Tibial nerve (tissue), 4 donors: ENCODE results near the gene MUSK. TPM values are rescaled to one million over a fixed set of nuclear protein-coding genes. Genes with fewer than 3 reads are reported as not detected.
A peak's percentile ranks its signal among the peaks of the same experiment; 100 is the strongest.

Source experiments
- DNase-seq, 2 donors: peaks; one replicate each; pipeline ENCODE4 v3.0.0-alpha.2; 2019; ENCODE audit warnings: low spot score in 2 of 2
- H3K27ac ChIP-seq, 4 donors: fragments of 200-600 bp; sonication (generic) in 3 of 4; one replicate each; pipeline ENCODE4 v1.5.1; 2017 to 2019; ENCODE audit warnings: mild to moderate bottlenecking in 1 of 4
- H3K27me3 ChIP-seq, 2 donors: fragments of 200-600 bp; sonication (generic) in 1 of 2; one replicate each; pipeline versions ENCODE4 v1.5.1 to v1.6.0; 2017 to 2019
- H3K36me3 ChIP-seq, 3 donors: fragments of 200-600 bp; sonication (generic); one replicate each; pipeline ENCODE4 v1.5.1; 2018 to 2019
- H3K4me1 ChIP-seq, 4 donors: fragments of 200-600 bp; sonication (generic) in 3 of 4; one replicate each; pipeline ENCODE4 v1.5.1; 2017 to 2019
- H3K4me3 ChIP-seq, 4 donors: fragments of 200-600 bp; sonication (generic) in 3 of 4; one replicate each; pipeline ENCODE4 v1.5.1; 2017 to 2019; ENCODE audit warnings: mild to moderate bottlenecking in 1 of 4, moderate library complexity in 1 of 4
- H3K9me3 ChIP-seq, 4 donors: fragments of 200-600 bp; sonication (generic) in 3 of 4; one replicate each; pipeline ENCODE4 v1.5.1; 2017 to 2019
- CTCF ChIP-seq, 5 experiments: fragments of 200-600 bp in 3 of 5; fragments of 450-650 bp in 2 of 5; sonication (generic) in 3 of 5; IDR thresholded peaks; one replicate each; pipeline ENCODE4 v1.5.1; 2016 to 2019; ENCODE audit warnings: antibody characterized with exemption in 5 of 5, mild to moderate bottlenecking in 3 of 5, moderate library complexity in 2 of 5
- EP300 ChIP-seq, 2 donors: sonication (generic); formaldehyde crosslinking; IDR thresholded peaks; one replicate each; pipeline ENCODE4 v1.6.1; 2017; ENCODE audit warnings: antibody characterized with exemption in 2 of 2, mild to moderate bottlenecking in 1 of 2
- POLR2A ChIP-seq, 2 donors: fragments of 450-650 bp; IDR thresholded peaks; one replicate each; pipeline ENCODE4 v1.6.1; 2017; ENCODE audit warnings: antibody characterized with exemption in 2 of 2, mild to moderate bottlenecking in 2 of 2, moderate library complexity in 2 of 2
- WGBS, 2 donors: methylation state at CpG; one replicate each; pipeline ENCODE4 v1.1.5; 2018; 5-methylcytosine and 5-hydroxymethylcytosine counted together
- total RNA-seq, 4 donors: library from RNA; depleted of rRNA; stranded (reverse); fragments of >200 nt; gene quantifications; one replicate each; pipeline ENCODE4 v1.1.0, GENCODE V29; 2016

Gene MUSK
- total RNA-seq, 4 donors from 2014 or later: 0.22 to 0.63 (median 0.59) TPM; not detected in 1

- Histone ChIP-seq H3K36me3 (no peaks in the 10 kb centered on the region), H3K4me1 (peaks cover 0 to 19% (median 0%) of the 10 kb centered on the region in 4 donors), H3K27ac (no peak overlapping the region), H3K9me3 (no peaks in the 10 kb centered on the region), H3K4me3 (peak overlapping the region in 1 of 4 donors; percentile 10), H3K27me3 (no peaks in the 10 kb centered on the region)
- DNase-seq: no peak
- 40 to 43% methylated on average over 5 of the region's 5 CpGs for WGBS, 2 donors
- TF ChIP-seq EP300 (IDR thresholded peaks at IDR 0.05): no peak
- TF ChIP-seq CTCF (IDR thresholded peaks at IDR 0.05): no peak
- no peak for TF ChIP-seq POLR2A (IDR thresholded peaks at IDR 0.05)
These were observed 842 bp downstream of the MUSK start for GRCh38 chr9:110669433-110669832.

- TF ChIP-seq EP300 (IDR thresholded peaks at IDR 0.05) (no peak), POLR2A (IDR thresholded peaks at IDR 0.05) (no peak), CTCF (IDR thresholded peaks at IDR 0.05) (no peak)
- Histone ChIP-seq H3K27me3 (no peaks in the 10 kb centered on the region), H3K4me3 (no peak overlapping the region), H3K27ac (no peak overlapping the region), H3K9me3 (no peaks in the 10 kb centered on the region), H3K4me1 (peaks cover 0 to 19% (median 0%) of the 10 kb centered on the region in 4 donors), H3K36me3 (no peaks in the 10 kb centered on the region)
- DNase-seq: no peak
- WGBS, 2 donors: 90 to 91% methylated on average over 4 of the region's 4 CpGs
These were observed 3.3 kb downstream of the MUSK start for GRCh38 chr9:110671849-110672248.

- H3K4me3 ChIP-seq: no peak overlapping the region
- DNase-seq: no peak
- no peaks in the 10 kb centered on the region for H3K36me3 ChIP-seq
- no peak overlapping the region for H3K27ac ChIP-seq
- H3K4me1 ChIP-seq: peaks cover 0 to 19% (median 0%) of the 10 kb centered on the region in 4 donors
- no peaks in the 10 kb centered on the region for H3K9me3 ChIP-seq
- WGBS, 2 donors: 60 to 66% methylated on average over 3 of the region's 3 CpGs
- TF ChIP-seq CTCF (IDR thresholded peaks at IDR 0.05) (no peak), EP300 (IDR thresholded peaks at IDR 0.05) (no peak), POLR2A (IDR thresholded peaks at IDR 0.05) (no peak)
- no peaks in the 10 kb centered on the region for H3K27me3 ChIP-seq
These were observed 4.4 kb downstream of the MUSK start for GRCh38 chr9:110672873-110673510.

GRCh38 chr9:110687497-110687896, 18.9 kb downstream of the MUSK start:
- Histone ChIP-seq H3K36me3 (no peaks in the 10 kb centered on the region), H3K4me1 (no peaks in the 10 kb centered on the region), H3K27me3 (no peaks in the 10 kb centered on the region), H3K9me3 (no peaks in the 10 kb centered on the region), H3K27ac (no peak overlapping the region), H3K4me3 (no peak overlapping the region)
- TF ChIP-seq CTCF (IDR thresholded peaks at IDR 0.05) (no peak), EP300 (IDR thresholded peaks at IDR 0.05) (no peak), POLR2A (IDR thresholded peaks at IDR 0.05) (no peak)
- DNase-seq: no peak
- 91 to 98% methylated on average over 4 of the region's 4 CpGs for WGBS, 2 donors

- 88 to 90% methylated on average over 5 of the region's 5 CpGs for WGBS, 2 donors
- Histone ChIP-seq H3K27me3 (no peaks in the 10 kb centered on the region), H3K9me3 (no peaks in the 10 kb centered on the region), H3K4me3 (no peak overlapping the region), H3K36me3 (no peaks in the 10 kb centered on the region), H3K4me1 (no peaks in the 10 kb centered on the region), H3K27ac (no peak overlapping the region)
- DNase-seq: no peak
- TF ChIP-seq POLR2A (IDR thresholded peaks at IDR 0.05) (no peak), EP300 (IDR thresholded peaks at IDR 0.05) (no peak), CTCF (IDR thresholded peaks at IDR 0.05) (no peak)
These were observed 19.7 kb downstream of the MUSK start for GRCh38 chr9:110688329-110688728.
